Endothelial cell of umbilical vein (primary cell): Measurements from ENCODE around the gene CRYGN. TPM values are rescaled to one million over a fixed set of nuclear protein-coding genes. Genes with fewer than 3 reads are reported as not detected.

Experiments
- BruUV-seq: library from RNA; stranded (reverse); fragments of 400-500 nt; replicated peaks from 2 replicates; lab custom pipeline; 2021; lab: Mats Ljungman, UMichigan
- CTCF ChIA-PET: fragments of 300-600, 350-600 bp; sonication (Branson Sonifier 250); formaldehyde crosslinking; loops from one replicate; lab custom pipeline; 2021; ENCODE audit warnings: antibody characterized with exemption, inconsistent platforms; lab: Charles Lee
- POLR2A ChIA-PET: fragments of 300-600, 350-600 bp; sonication (Branson Sonifier 250); formaldehyde crosslinking; loops from one replicate; lab custom pipeline; 2021; ENCODE audit warnings: antibody characterized with exemption, inconsistent platforms; lab: Charles Lee
- DNase-seq: peaks from one replicate; pipeline ENCODE4 v3.0.0-alpha.2; 2011; ENCODE audit warnings: low read depth, low spot score
- FAIRE-seq: peaks from 2 replicates; lab custom pipeline; 2011; peaks lifted over from hg19 to GRCh38; lab: Jason Lieb, UNC
- H2AFZ ChIP-seq: 2 replicates; pipeline ENCODE4 v1.6.0; 2012; ENCODE audit warnings: low read depth, low read length, control low read depth, inconsistent platforms
- H3K27ac ChIP-seq: 2 replicates; pipeline ENCODE4 v1.5.1; 2011; ENCODE audit warnings: low read depth, mild to moderate bottlenecking, control low read depth, low read length, moderate library complexity; ENCODE audit not compliant: insufficient read depth
- H3K27me3 ChIP-seq, 2 experiments: 2 replicates each; pipeline versions ENCODE4 v1.6.0 to v1.6.1; 2011; ENCODE audit warnings: low read length in 2 of 2, mixed read lengths in 1 of 2; ENCODE audit not compliant: control insufficient read depth in 2 of 2, insufficient read depth in 2 of 2
- H3K36me3 ChIP-seq, 2 experiments: 2 replicates in 1 of 2; 3 replicates in 1 of 2; pipeline ENCODE4 v1.5.1; 2011; ENCODE audit warnings: low read length in 2 of 2, mild to moderate bottlenecking in 1 of 2, moderate library complexity in 1 of 2; ENCODE audit not compliant: control insufficient read depth in 2 of 2, insufficient read depth in 2 of 2; ENCODE audit errors: extremely low read depth in 1 of 2
- H3K4me1 ChIP-seq: 3 replicates; pipeline ENCODE4 v1.5.1; 2011; ENCODE audit warnings: mild to moderate bottlenecking, low read length; ENCODE audit not compliant: control insufficient read depth, insufficient read depth; ENCODE audit errors: extremely low read depth
- H3K4me2 ChIP-seq: 2 replicates; pipeline ENCODE4 v1.6.1; 2011; ENCODE audit warnings: low read length, control low read depth, mixed read lengths; ENCODE audit not compliant: insufficient read depth
- H3K4me3 ChIP-seq, 3 experiments: fragments of 200-600 bp in 1 of 3; sonication (generic), shearing (Covaris generic) in 1 of 3; replicated peaks in 1 of 3; 2 replicates each; pipeline ENCODE4 v1.5.1; 2011 to 2016; ENCODE audit warnings: control low read depth in 3 of 3, low read length in 3 of 3, mild to moderate bottlenecking in 2 of 3, inconsistent platforms in 1 of 3, low read depth in 1 of 3, moderate library complexity in 1 of 3; ENCODE audit not compliant: insufficient read depth in 1 of 3
- H3K79me2 ChIP-seq: 2 replicates; pipeline ENCODE4 v1.6.0; 2012; ENCODE audit warnings: low read length, inconsistent platforms; ENCODE audit not compliant: control insufficient read depth, insufficient read depth
- H3K9ac ChIP-seq: replicated peaks from 2 replicates; pipeline ENCODE3; 2011; ENCODE audit warnings: low read length, control low read depth; ENCODE audit not compliant: insufficient read depth; ENCODE audit errors: extremely low read depth
- H3K9me1 ChIP-seq: replicated peaks from 3 replicates; pipeline ENCODE4 v1.6.0; 2011; ENCODE audit warnings: mild to moderate bottlenecking, low read length; ENCODE audit not compliant: control insufficient read depth, insufficient read depth; ENCODE audit errors: extremely low read depth
- H3K9me3 ChIP-seq: replicated peaks from 2 replicates; pipeline ENCODE4 v1.5.1; 2012; ENCODE audit warnings: low read length, inconsistent platforms; ENCODE audit not compliant: control insufficient read depth, insufficient read depth
- H4K20me1 ChIP-seq: replicated peaks from 2 replicates; pipeline ENCODE3; 2011; ENCODE audit warnings: mild to moderate bottlenecking, low read length; ENCODE audit not compliant: control insufficient read depth, insufficient read depth; ENCODE audit errors: extremely low read depth
- EZH2 ChIP-seq: IDR thresholded peaks from 2 replicates; pipeline ENCODE4 v1.6.1; 2012; ENCODE audit warnings: borderline replicate concordance, low read depth, mild to moderate bottlenecking, moderate library complexity, low read length, inconsistent platforms; ENCODE audit not compliant: severe bottlenecking
- FOS ChIP-seq: IDR thresholded peaks from 2 replicates; pipeline ENCODE4 v1.6.1; 2011; ENCODE audit warnings: mild to moderate bottlenecking, low read length, moderate library complexity, borderline replicate concordance; ENCODE audit not compliant: insufficient read depth
- GATA2 ChIP-seq: IDR thresholded peaks from 2 replicates; pipeline ENCODE4 v1.7.0; 2011; ENCODE audit warnings: low read depth, mild to moderate bottlenecking, moderate library complexity, mixed read lengths, low read length; ENCODE audit not compliant: insufficient read length, insufficient read depth
- JUN ChIP-seq: IDR thresholded peaks from 2 replicates; pipeline ENCODE4 v1.6.1; 2011; ENCODE audit warnings: borderline replicate concordance, low read depth; ENCODE audit not compliant: insufficient read length, insufficient read depth
- MYC ChIP-seq: IDR thresholded peaks from one replicate; pipeline ENCODE4 v1.6.1; 2011; ENCODE audit warnings: mild to moderate bottlenecking, low read depth, low read length
- POLR2A ChIP-seq: IDR thresholded peaks from 2 replicates; pipeline ENCODE4 v1.6.1; 2012; ENCODE audit warnings: low read depth, mild to moderate bottlenecking, control low read depth, low read length
- POLR2AphosphoS5 ChIP-seq: IDR thresholded peaks from 2 replicates; pipeline ENCODE4 v1.6.1; 2012; ENCODE audit warnings: low read depth, mild to moderate bottlenecking, control low read depth, low read length, moderate library complexity; ENCODE audit not compliant: insufficient read depth
- dilution Hi-C: fragments of 300-500 bp; cut with MboI; formaldehyde crosslinking; loops from one replicate; pipeline ENCODE4 v1.15.0; 2019; ENCODE audit warnings: low sequenced_read_pairs; ENCODE audit not compliant: extremely low pct_ligation_motif_present
- intact Hi-C: fragments of 100-400 bp; cut with micrococcal nuclease; formaldehyde crosslinking; loops from one replicate; pipeline ENCODE4 v1.10.0; 2022
- polyA plus RNA-seq, 4 experiments: library from polyadenylated mRNA; depleted of rRNA in 3 of 4; stranded (reverse) in 3 of 4; unstranded in 1 of 4; fragments of >200 nt; gene quantifications; 2 replicates each; pipeline versions ENCODE4 v1.2.1 to v1.2.3, GENCODE V29; 2011 to 2012; ENCODE audit warnings: missing spikeins in 1 of 4
- total RNA-seq: library from RNA; stranded (reverse); gene quantifications from 2 replicates; pipeline ENCODE4 v1.2.3, GENCODE V29; 2021
- TF ChIP-seq, protein P1 (sequence below): IDR thresholded peaks from 2 replicates; pipeline ENCODE4 v1.6.1; 2011; ENCODE audit not compliant: insufficient read depth, insufficient read length
- TF ChIP-seq, protein P2 (sequence below), 2 donors: IDR thresholded peaks; 1 replicate in 1 of 2; 2 replicates in 1 of 2; pipeline ENCODE4 v1.5.1; 2011; ENCODE audit warnings: low read length in 2 of 2, mild to moderate bottlenecking in 2 of 2, moderate library complexity in 2 of 2, control low read depth in 1 of 2, inconsistent platforms in 1 of 2, low read depth in 1 of 2; ENCODE audit not compliant: insufficient read depth in 1 of 2; ENCODE audit errors: extremely low read depth in 1 of 2

The CRYGN gene
- total and polyA plus RNA-seq, 2 donors (not counting 3 experiments of a cell fraction or from before 2014, with no cell fraction given), result not detected

DNA sequence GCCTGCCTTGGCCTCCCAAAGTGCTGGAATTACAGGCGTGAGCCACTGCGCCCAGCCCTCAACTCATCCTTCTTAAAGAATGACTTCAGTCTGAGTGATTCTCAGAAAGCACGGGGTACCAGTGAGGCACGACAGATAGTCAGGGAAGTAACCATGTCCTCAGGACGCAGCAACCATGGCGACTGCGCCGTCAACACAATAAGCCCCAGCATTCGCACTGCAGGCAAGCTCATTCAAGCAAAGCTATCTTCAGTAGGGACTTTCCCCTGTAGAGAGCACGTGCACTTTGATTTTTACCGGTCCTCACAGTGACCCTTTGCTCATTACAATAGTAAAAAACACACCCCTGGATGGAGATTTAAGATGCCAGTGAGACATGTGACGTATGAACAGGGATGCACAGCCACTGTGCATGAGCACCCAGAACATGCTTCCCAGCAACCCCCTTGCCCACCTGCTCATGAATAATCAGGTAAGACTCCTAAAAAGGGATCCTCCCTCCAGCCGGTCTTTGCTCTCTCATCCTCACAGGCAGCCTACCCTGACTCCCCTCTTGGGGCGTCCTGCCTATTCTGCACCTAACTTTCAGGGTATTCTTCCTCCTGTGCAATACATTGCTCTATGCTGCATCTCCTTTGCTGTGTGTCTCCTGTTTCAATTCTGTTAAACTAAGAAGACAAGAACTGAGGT, 39.2 kb downstream of the CRYGN start:
- Histone ChIP-seq H3K9me1 (no peaks in the 10 kb centered on the region), H3K9ac (no peak overlapping the region), H3K4me1 (no peaks in the 10 kb centered on the region), H3K27me3 (no peaks in the 10 kb centered on the region), H3K27ac (no peak overlapping the region), H2AFZ (no peak overlapping the region), H4K20me1 (no peaks in the 10 kb centered on the region), H3K9me3 (no peaks in the 10 kb centered on the region), H3K36me3 (no peaks in the 10 kb centered on the region), H3K79me2 (no peaks in the 10 kb centered on the region), H3K4me2 (no peak overlapping the region), H3K4me3 (no peak overlapping the region)
- intact Hi-C loops, result no loop called here
- dilution Hi-C loops, result no loop called here
- FAIRE-seq, result no peak
- no TSS peak for BruUV-seq
- no peak for TF ChIP-seq EZH2
- TF ChIP-seq POLR2A, result no peak
- no peak for TF ChIP-seq MYC
- TF ChIP-seq POLR2AphosphoS5, result no peak
- TF ChIP-seq, protein P1, sequence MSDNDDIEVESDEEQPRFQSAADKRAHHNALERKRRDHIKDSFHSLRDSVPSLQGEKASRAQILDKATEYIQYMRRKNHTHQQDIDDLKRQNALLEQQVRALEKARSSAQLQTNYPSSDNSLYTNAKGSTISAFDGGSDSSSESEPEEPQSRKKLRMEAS, result no peak
- no peak for TF ChIP-seq JUN
- no peak for TF ChIP-seq GATA2
- no peak for TF ChIP-seq FOS
- TF ChIP-seq, protein P2, sequence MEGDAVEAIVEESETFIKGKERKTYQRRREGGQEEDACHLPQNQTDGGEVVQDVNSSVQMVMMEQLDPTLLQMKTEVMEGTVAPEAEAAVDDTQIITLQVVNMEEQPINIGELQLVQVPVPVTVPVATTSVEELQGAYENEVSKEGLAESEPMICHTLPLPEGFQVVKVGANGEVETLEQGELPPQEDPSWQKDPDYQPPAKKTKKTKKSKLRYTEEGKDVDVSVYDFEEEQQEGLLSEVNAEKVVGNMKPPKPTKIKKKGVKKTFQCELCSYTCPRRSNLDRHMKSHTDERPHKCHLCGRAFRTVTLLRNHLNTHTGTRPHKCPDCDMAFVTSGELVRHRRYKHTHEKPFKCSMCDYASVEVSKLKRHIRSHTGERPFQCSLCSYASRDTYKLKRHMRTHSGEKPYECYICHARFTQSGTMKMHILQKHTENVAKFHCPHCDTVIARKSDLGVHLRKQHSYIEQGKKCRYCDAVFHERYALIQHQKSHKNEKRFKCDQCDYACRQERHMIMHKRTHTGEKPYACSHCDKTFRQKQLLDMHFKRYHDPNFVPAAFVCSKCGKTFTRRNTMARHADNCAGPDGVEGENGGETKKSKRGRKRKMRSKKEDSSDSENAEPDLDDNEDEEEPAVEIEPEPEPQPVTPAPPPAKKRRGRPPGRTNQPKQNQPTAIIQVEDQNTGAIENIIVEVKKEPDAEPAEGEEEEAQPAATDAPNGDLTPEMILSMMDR (IDR thresholded peaks at IDR 0.05; ENCODE audit: extremely low read depth in 1 of 2, insufficient read depth in 1 of 2, low read depth in 1 of 2, low read length in 2 of 2), result no peak
- ChIA-PET POLR2A (no interaction called here), CTCF (interaction anchor here (1.0 kb wide), 1 partner anchor 18 kb away, joined by 3 read pairs; no protein-coding TSS in a partner anchor)
- no peak for DNase-seq
